GM21447 (cell line): ENCODE data around the gene BSN.
A peak's percentile ranks its signal among the peaks of the same experiment; 100 is the strongest.
"Not testable (repeated sequence)": the region's sequence is repeated elsewhere in the genome, so short reads cannot be mapped to it uniquely, and the experiment has no call there.

Source experiments
- ATAC-seq: cut with Tn5 transposase; IDR thresholded peaks from one replicate; pipeline ENCODE4 v1.9.1; 2021; ENCODE audit not compliant: unreplicated experiment

BSN gene

GRCh38 chr3:49668861-49669260 is 114.6 kb downstream of the BSN start:
- ATAC-seq, result no peak

GRCh38 chr3:49669352-49669751 is 115.1 kb downstream of the BSN start:
- ATAC-seq, result no peak

DNA sequence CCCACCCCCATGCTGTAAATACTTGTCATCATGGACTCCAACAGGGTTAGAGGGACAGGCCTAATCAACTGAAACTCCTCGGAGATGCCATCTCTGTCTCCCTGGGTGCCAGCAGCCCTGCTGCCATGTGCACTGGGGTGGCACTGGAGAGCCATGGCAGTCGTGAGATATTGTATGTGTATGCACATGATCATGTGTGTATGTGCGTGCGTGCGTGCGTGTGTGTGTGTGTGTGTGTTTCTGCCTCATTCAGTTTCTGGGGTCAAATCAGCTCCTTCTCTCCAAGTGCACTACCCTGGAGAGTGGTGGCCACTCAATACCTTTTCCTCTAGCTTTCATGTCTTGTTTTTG is 116.6 kb downstream of the BSN start:
- no peak for ATAC-seq

DNA sequence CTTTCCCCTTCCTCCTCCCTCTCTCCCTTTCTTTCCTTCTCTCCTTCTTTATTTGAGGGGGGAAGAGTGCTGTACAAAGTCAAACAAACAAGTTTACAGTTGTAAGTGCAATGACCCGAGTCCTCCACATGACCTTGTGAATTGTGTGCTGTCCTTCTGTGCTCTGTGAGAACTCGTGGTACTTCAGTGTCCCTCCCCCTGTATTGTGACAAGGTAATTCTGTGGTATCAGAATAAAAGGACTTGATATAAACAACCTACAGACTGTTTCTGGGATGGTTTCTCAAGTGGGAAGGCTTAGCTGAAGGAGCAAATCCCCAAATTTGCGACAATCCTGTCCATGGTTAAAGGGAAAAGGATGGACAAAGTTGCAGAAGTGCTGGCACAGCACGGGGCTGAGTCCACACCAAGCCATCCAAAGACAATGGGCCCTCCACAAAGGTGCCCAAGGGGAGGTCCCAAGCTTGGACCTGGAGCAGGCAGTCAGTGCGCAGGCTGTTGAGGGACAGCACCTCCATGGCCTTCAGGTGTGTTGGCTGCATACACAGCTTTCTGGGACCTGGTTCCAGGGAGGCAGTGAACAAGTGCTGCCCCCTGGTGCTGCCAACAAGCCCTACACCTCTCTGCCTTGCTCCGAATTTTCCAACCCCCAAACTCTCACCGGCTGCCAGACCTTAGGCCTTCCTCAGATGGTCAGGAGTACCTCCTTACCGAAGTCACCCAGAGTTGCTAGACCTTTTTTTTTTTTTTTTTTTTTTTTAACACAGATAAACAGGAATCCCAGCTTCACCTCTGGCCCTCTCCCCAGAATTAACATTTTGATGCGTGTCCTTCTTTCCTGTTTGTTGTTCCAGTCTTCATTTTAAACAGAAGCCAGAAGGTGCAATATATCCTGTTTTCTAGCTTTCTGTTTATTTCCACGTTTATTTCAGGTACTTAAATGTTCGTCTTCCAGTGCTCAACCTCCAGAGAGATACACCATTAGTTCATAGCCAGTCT is 117.3 kb downstream of the BSN start:
- no peak for ATAC-seq

- ATAC-seq, result no peak
Observed at GRCh38 chr3:49673121-49673714, 118.9 kb downstream of the BSN start.

DNA sequence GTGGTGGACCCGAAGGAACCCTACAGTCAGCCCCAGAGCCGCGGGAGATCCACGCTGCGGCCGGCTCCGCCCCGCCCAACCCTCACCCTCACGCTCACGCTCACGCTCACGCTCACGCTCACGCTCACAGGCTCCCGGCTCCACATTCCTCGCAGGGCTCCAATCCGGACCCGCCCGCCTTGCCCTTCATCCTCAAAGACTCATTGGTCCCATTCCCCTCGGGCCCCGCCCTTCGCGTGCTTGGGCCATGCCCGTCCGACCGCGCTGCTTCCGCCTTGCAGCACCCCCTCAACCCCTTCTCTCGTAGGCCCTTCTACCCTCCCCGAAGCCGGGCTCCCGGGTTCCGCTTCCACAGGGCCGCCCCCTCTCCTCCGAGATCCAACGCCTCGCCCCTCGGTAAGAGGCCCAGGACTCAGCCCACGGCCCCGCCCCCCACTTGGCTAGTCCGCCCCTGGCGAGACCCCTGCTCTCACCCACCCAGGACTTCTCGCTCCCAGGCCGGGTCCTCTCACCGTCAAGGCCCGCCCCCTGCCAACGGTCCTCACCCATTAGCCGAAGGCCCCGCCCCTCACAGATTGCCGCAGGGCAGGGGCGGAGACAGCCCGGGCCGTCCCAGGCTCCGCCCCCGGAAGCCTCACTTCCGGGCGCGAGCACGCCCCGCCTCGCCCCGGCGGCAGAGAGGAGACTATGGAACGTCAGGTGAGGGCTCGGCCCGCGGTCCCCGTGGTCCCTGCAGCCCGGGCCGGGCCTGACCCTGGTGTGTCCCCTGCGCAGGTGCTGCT is 119.6 kb downstream of the BSN start, which contains the start of gene APEH:
Gene APEH, plus strand, starts transcription at position 637 of the 782 bp plus-strand sequence. Its CDS starts 51 bp downstream, at position 688.
- ATAC-seq, result peak; percentile 82

- ATAC-seq, result peak; percentile 13
Observed at GRCh38 chr3:49674497-49674983, 120.3 kb downstream of the BSN start.

DNA sequence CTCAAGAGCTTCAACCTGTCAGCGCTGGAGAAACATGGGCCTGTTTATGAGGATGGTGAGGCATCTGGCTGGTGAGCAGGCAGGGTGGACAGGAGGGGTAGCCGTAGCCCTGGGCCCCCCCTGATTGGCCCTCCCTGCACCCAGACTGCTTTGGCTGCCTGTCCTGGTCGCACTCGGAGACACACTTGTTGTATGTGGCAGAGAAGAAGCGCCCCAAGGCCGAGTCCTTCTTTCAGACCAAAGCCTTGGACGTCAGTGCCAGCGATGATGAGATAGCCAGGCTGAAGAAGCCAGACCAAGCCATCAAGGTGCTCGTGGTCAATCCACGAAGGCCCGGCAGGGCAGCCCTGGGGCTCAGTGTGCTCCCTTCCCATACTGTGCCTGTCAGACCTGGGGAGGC is 121.6 kb downstream of the BSN start:
- no peak for ATAC-seq

GRCh38 chr3:49680493-49681231 is 126.4 kb downstream of the BSN start:
- no peak for ATAC-seq

DNA sequence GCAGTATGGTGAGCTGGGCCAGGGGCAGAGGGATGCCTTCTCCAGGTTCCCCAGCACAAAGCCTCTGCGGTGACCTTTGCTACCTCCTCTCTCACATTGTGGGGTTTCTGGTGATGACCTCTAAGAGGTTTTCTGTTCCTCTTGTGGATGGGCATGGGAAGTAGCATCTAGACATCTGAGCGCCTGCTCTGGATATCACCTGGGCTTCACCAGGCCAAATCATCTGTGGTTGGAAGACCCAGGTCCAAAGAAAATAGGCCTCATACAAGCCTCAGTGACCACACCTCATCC is 126.9 kb downstream of the BSN start:
- ATAC-seq, result no peak

- no peak for ATAC-seq
Observed at GRCh38 chr3:49681543-49681942, 127.3 kb downstream of the BSN start.

- ATAC-seq, result no peak
Observed at GRCh38 chr3:49683162-49683561, 128.9 kb downstream of the BSN start.

DNA sequence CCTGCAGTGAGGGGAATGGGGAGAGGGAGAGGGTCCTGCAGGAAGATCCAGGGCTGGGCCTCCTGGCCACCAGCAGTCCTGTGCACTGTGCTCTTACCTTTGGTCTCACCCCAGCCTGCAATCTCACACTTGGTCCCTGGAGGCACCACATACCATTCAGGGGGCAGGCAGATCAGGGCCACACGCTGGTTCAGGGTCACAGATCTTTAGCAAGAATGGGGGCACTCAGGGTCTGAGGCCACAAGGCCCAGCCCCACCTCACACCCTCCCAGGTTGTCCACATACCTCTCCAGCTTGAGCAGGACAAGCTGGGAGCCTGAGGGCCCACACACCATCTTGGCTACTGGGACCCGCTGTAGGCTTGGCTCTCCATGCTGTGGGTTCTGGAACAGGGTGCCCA is 130.2 kb downstream of the BSN start:
- ATAC-seq, result not testable (repeated sequence)

DNA sequence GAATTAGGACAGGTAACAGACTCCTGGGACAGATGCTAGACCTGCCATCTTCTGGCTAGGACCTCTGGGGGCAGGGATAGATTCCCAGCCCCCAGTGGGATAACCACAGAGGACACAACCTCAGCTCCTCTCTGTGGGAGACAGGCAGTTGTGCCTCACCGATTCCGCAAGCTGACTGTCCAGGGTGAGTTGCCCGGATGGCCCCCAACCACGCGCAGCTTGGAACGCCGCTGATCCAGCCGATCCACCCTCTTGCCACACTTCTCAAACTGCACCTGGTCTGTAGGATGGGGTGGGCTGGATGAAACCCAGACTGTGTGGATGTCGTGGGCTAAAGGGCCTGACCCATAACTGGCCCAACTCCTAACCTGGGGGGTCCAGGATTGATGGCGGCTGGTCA is 130.8 kb downstream of the BSN start:
- ATAC-seq, result not testable (repeated sequence)

GRCh38 chr3:49685846-49686245 is 131.6 kb downstream of the BSN start:
- ATAC-seq, result not testable (repeated sequence)

GRCh38 chr3:49686346-49686745 is 132.1 kb downstream of the BSN start:
- ATAC-seq, result not testable (repeated sequence)

GRCh38 chr3:49686769-49687423 is 132.6 kb downstream of the BSN start:
- not testable (repeated sequence) for ATAC-seq

DNA sequence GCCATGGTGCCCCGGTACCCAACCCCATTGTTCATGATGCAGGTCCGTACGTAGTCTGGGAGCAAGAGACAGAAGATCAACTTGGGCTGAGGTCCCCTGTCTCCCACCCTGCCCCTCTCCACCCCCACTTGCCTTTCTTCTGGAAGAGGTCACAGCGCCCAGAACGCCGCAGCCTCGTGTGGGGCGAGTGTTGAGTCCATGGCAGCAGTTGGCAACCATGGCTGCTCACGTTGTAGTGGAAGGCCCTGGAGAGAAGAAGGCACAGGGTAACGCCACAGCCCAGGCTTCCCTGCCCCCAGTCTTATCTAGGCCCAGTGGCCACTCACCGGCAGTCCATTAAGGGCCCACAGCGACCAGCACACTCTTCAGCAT is 133.1 kb downstream of the BSN start:
- ATAC-seq, result not testable (repeated sequence)

- not testable (repeated sequence) for ATAC-seq
Observed at GRCh38 chr3:49688338-49689045, 134.2 kb downstream of the BSN start.
